Testis (tissue), 3 donors: Measurements from ENCODE around the gene IFITM1. TPM values are rescaled to one million over a fixed set of nuclear protein-coding genes. Genes with fewer than 3 reads are reported as not detected.
A peak's percentile ranks its signal among the peaks of the same experiment; 100 is the strongest.
"Not testable (repeated sequence)": the region's sequence is repeated elsewhere in the genome, so short reads cannot be mapped to it uniquely, and the experiment has no call there.

ENCODE experiments used
- DNase-seq: peaks from one replicate; pipeline ENCODE4 v3.0.0-alpha.2; 2019
- H3K27ac ChIP-seq, 2 donors: fragments of 200-600 bp; sonication (generic); one replicate each; pipeline ENCODE4 v1.5.1; 2019
- H3K27me3 ChIP-seq: fragments of 200-600 bp; sonication (generic); one replicate; pipeline ENCODE4 v1.5.1; 2019
- H3K36me3 ChIP-seq: fragments of 200-600 bp; sonication (generic); one replicate; pipeline ENCODE4 v1.5.1; 2017; ENCODE audit warnings: low read depth; ENCODE audit errors: missing control alignments
- H3K4me1 ChIP-seq: fragments of 200-600 bp; sonication (generic); one replicate; pipeline ENCODE4 v1.5.1; 2019
- H3K4me3 ChIP-seq, 2 donors: fragments of 200-600 bp; sonication (generic); one replicate each; pipeline ENCODE4 v1.5.1; 2017 to 2019
- H3K9me3 ChIP-seq: fragments of 200-600 bp; sonication (generic); one replicate; pipeline ENCODE4 v1.5.1; 2017
- POLR2A ChIP-seq: fragments of 450-650 bp; IDR thresholded peaks from one replicate; pipeline ENCODE4 v1.6.1; 2017; ENCODE audit warnings: antibody characterized with exemption, mild to moderate bottlenecking, moderate library complexity
- WGBS, 2 donors: methylation state at CpG; one replicate each; pipeline ENCODE4 v1.1.5; 2018; 5-methylcytosine and 5-hydroxymethylcytosine counted together
- intact Hi-C: fragments of 100-400 bp; cut with DNase I; formaldehyde crosslinking; loops from one replicate; pipeline ENCODE4 v1.15.1; 2023; ENCODE audit warnings: low total_unique reads
- polyA plus RNA-seq: library from polyadenylated mRNA; stranded (reverse); fragments of 350-450 nt; fragmentation: Illumina TruSeq; extraction: RNeasy Lipid Tissue Mini Kit (QIAGEN cat#74804); gene quantifications from one replicate; pipeline ENCODE4 v1.2.3, GENCODE V29; 2014; ENCODE audit warnings: low read depth, low replicate concordance; ENCODE audit not compliant: insufficient read depth
- total RNA-seq, 2 donors: library from RNA; depleted of rRNA; stranded (reverse); fragments of >200 nt; gene quantifications; one replicate each; pipeline ENCODE4 v1.2.3, GENCODE V29; 2016
- TF ChIP-seq, protein P1 (sequence below), 3 experiments: fragments of 450-650 bp in 2 of 3; fragments of 200-600 bp in 1 of 3; sonication (generic) in 1 of 3; IDR thresholded peaks; one replicate each; pipeline ENCODE4 v1.5.1; 2016 to 2019; ENCODE audit warnings: antibody characterized with exemption in 3 of 3, mild to moderate bottlenecking in 2 of 3, moderate library complexity in 1 of 3

The IFITM1 gene
- total and polyA plus RNA-seq, 3 donors from 2014 or later: 63.1 to 146 (median 93.3) TPM

DNA sequence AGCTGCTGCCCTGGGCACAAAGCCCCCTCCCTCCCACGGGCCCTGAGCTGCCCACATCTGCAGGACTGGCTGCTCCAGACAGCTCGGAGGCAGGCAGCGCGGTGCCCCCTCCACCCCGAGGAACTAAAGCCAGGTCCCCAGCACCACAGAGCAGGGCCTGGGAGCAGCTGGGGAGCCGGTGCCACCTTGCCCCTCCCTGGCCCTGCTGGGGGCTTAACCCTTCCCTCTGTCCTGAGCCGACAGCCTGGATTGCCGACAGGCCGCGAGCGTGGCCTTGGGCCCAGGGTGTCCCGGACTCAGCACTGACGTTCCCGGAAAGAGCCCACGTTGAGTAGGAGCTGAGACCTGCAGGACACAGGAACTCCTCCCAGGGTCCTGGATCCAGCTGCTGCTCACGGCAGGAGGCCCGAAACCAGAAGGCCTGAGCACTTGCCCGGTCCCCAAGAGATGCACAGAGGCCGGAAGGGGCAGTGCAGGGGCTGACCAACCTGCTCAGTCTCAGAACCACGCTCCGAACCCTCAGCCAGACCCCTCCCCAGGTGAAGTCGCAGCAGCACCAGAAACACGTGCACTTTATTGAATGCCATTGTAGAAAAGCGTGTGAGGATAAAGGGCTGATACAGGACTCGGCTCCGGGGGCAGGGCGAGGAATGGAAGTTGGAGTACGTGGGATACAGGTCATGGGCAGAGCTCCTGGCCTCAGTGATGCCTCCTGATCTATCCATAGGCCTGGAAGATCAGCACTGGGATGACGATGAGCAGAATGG lies 5.5 kb downstream of the IFITM1 start:
- WGBS, 2 donors: 7 to 9% methylated on average over 10 to 14 of the region's 29 CpGs
- H3K36me3 ChIP-seq, intact Hi-C loops, H3K9me3 ChIP-seq, DNase-seq, H3K27me3 ChIP-seq: not testable (repeated sequence)
- TF ChIP-seq, protein P1, sequence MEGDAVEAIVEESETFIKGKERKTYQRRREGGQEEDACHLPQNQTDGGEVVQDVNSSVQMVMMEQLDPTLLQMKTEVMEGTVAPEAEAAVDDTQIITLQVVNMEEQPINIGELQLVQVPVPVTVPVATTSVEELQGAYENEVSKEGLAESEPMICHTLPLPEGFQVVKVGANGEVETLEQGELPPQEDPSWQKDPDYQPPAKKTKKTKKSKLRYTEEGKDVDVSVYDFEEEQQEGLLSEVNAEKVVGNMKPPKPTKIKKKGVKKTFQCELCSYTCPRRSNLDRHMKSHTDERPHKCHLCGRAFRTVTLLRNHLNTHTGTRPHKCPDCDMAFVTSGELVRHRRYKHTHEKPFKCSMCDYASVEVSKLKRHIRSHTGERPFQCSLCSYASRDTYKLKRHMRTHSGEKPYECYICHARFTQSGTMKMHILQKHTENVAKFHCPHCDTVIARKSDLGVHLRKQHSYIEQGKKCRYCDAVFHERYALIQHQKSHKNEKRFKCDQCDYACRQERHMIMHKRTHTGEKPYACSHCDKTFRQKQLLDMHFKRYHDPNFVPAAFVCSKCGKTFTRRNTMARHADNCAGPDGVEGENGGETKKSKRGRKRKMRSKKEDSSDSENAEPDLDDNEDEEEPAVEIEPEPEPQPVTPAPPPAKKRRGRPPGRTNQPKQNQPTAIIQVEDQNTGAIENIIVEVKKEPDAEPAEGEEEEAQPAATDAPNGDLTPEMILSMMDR (IDR thresholded peaks at IDR 0.05): peak in 2 of 3 experiments; percentile 8 to 9
- Histone ChIP-seq H3K27ac (peak overlapping the region; percentile 97 to 99), H3K4me3 (peak overlapping the region; percentile 57 to 74), H3K4me1 (peaks cover 27% of the 10 kb centered on the region)

DNA sequence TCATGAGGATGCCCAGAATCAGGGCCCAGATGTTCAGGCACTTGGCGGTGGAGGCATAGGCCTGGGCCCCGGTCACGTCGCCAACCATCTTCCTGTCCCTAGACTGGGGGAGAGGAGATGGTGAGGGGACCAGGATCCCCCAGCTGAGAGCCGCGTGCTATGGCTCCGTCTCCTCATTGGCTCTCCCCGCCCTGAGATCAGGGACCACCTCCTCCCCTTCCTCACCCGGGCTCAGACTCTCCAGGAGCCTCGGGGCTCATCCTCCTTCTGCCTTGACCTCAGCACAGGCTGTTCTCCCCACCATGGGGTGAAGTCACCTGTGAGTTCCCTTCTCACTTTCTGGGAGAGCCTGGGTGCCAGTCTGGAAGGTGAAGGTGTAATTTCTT lies 6.0 kb downstream of the IFITM1 start:
- H3K36me3 ChIP-seq, H3K27me3 ChIP-seq, intact Hi-C loops, H3K9me3 ChIP-seq, DNase-seq: not testable (repeated sequence)
- peaks cover 33% of the 10 kb centered on the region for H3K4me1 ChIP-seq
- H3K4me3 ChIP-seq: peak overlapping the region; percentile 57 to 74
- WGBS, 2 donors: 5 to 18% methylated on average over 3 to 10 of the region's 10 CpGs
- H3K27ac ChIP-seq: peak overlapping the region; percentile 97 to 99

DNA sequence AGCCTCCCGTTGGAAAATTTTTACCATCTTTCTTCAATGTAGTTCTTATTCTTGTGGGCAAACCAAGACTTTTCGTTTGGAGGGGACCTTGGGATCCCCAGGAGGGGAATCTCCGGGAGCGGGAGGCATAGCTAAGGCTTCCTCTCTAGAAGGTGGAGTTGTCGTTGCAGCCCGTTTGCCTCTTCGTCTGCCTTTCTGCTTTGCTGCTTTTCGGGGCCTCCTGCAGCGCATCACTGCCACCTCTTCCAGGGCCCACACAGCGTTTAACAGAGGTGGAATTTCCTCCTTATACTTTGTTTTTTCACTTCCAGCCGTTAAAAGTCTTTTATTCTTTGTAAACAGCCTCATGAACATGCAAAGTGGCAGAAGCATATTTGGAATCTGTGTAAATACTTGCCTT lies 10.3 kb downstream of the IFITM1 start:
- Histone ChIP-seq H3K4me1 (peaks cover 64% of the 10 kb centered on the region), H3K27ac (peak overlapping the region; percentile 91 to 94), H3K4me3 (no peak overlapping the region), H3K36me3 (no peaks in the 10 kb centered on the region), H3K27me3 (no peaks in the 10 kb centered on the region), H3K9me3 (no peaks in the 10 kb centered on the region)
- intact Hi-C loops: no loop called here
- TF ChIP-seq, protein P1 (IDR thresholded peaks at IDR 0.05): no peak
- TF ChIP-seq POLR2A: no peak
- DNase-seq: peak; percentile 26
- 49 to 54% methylated on average over 11 of the region's 11 CpGs for WGBS, 2 donors

DNA sequence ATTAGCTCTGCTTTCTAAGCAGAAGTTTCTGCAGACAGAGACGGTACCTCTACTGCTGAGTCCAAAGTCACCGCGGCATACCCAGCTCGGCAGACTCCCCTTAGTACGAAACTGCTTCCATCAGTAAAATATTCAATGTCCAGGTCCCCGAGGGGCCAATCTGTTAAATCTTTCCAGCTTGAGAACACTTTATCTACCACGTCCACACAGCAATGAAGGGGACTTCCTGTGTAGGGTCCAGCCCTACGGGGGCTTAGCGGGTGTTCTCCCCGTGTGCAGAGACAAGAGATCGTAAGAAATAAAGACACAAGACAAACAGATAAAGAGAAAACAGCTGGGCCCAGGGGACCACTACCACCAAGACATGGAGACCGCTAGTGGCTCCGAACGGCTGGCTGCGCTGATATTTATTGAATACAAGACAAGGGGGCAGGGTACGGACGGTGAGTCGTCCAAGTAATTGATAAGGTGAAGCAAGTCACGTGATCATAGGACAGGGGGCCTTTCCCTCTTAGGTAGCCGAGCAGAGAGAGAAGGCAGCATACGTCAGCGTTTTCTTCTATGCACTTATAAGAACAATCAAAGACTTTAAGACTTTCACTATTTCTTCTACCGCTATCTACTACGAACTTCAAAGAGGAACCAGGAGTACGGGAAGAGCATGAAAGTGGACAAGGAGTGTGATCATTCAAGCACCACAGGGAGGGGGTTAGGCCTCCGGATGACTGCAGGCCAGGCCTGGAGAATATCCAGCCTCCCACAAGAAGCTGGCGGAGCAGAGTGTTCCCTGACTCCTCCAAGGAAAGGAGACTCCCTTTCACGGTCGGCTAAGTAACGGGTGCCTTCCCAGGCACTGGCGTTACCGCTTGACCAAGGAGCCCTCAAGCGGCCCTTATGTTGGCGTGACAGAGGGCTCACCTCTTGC lies 11.0 kb downstream of the IFITM1 start:
- Histone ChIP-seq H3K27ac (peak overlapping the region; percentile 91 to 94), H3K4me1 (peaks cover 67% of the 10 kb centered on the region)
- H3K27me3 ChIP-seq, H3K36me3 ChIP-seq, H3K9me3 ChIP-seq, intact Hi-C loops, H3K4me3 ChIP-seq: not testable (repeated sequence)
- 29 to 35% methylated on average over 25 to 28 of the region's 34 CpGs for WGBS, 2 donors
- DNase-seq: peak; percentile 78

DNA sequence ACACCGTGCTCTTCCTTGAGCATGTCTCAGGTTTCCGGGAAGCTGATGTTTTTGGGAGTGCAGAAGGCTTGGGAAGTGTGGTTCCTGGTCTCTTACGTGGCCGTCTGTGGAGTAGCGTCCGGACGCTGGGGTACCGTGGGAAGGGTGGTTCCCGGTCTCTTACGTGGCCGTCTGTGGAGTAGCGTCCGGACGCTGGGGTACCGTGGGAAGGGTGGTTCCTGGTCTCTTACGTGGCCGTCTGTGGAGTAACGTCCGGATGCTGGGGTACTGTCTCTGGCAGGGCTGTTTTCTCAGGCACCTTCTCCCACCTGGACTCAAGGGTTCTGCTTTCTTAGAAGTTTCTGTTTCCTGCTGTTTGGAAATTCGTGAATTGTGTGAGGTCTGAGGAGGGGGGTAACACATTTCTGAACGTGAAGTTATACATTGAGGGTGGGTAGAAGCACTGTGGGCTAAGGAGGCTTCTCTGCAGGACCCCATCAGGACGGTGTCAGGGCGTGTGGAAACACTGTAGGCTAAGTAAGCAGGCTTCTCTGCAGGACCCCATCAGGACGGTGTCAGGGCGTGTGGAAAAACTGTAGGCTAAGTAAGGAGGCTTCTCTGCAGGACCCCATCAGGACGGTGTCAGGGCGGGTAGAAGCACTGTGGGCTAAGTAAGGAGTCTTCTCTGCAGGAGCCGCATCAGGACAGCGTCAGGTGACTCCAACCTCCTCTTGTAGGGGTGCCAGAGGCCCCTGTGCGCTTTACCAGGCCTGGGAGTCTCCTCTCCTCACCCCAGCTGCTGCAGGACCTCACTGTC lies 12.2 kb downstream of the IFITM1 start:
- H3K27me3 ChIP-seq: no peaks in the 10 kb centered on the region
- peak overlapping the region; percentile 91 to 94 for H3K27ac ChIP-seq
- TF ChIP-seq POLR2A: no peak
- TF ChIP-seq, protein P1 (IDR thresholded peaks at IDR 0.05): no peak
- DNase-seq: peak; percentile 14
- WGBS, 2 donors: 75 to 81% methylated on average over 30 of the region's 30 CpGs
- no peaks in the 10 kb centered on the region for H3K36me3 ChIP-seq
- no peaks in the 10 kb centered on the region for H3K9me3 ChIP-seq
- intact Hi-C loops: no loop called here
- no peak overlapping the region for H3K4me3 ChIP-seq
- H3K4me1 ChIP-seq: peaks cover 67% of the 10 kb centered on the region
